HepG2 (cell line): ENCODE measurements around the gene SERPINF2. TPM values are rescaled to one million over a fixed set of nuclear protein-coding genes. Genes with fewer than 3 reads are reported as not detected.
A peak's percentile ranks its signal among the peaks of the same experiment; 100 is the strongest.

Source experiments
- CC2D1A ChIP-seq: sonication (generic); formaldehyde crosslinking; IDR thresholded peaks from 2 replicates; pipeline ENCODE4 v1.8.1; 2023; ENCODE audit warnings: mild to moderate bottlenecking, missing genetic modification reagents
- CHD4 ChIP-seq: fragments of 200-600 bp; sonication (generic); IDR thresholded peaks from 2 replicates; pipeline ENCODE4 v1.7.0; 2017; ENCODE audit warnings: mild to moderate bottlenecking, low read length, borderline replicate concordance
- CREB1 ChIP-seq, 2 experiments: fragments of 450-650 bp in 1 of 2; IDR thresholded peaks; 2 replicates each; pipeline ENCODE4 v1.6.1; 2016 to 2017; ENCODE audit warnings: control low read depth in 1 of 2, mild to moderate bottlenecking in 1 of 2, missing compliant biosample characterization in 1 of 2, missing genetic modification characterization in 1 of 2
- FOXC1 ChIP-seq: sonication (generic); formaldehyde crosslinking; IDR thresholded peaks from 2 replicates; pipeline ENCODE4 v1.8.0; 2022; ENCODE audit warnings: mild to moderate bottlenecking, missing genetic modification reagents, borderline replicate concordance
- FOXJ3 ChIP-seq: sonication (generic); formaldehyde crosslinking; IDR thresholded peaks from 2 replicates; pipeline ENCODE4 v1.4.0; 2020; ENCODE audit warnings: missing genetic modification reagents, mild to moderate bottlenecking, borderline replicate concordance
- GTF2F1 ChIP-seq: fragments of 150-350 bp; IDR thresholded peaks from 2 replicates; pipeline ENCODE4 v1.6.1; 2014; ENCODE audit warnings: low read length
- HHEX ChIP-seq: IDR thresholded peaks from 2 replicates; pipeline ENCODE4 v1.6.1; 2016; ENCODE audit warnings: control low read depth
- JUND ChIP-seq: sonication (generic); formaldehyde crosslinking; IDR thresholded peaks from 2 replicates; pipeline ENCODE4 v1.8.0; 2022; ENCODE audit warnings: mild to moderate bottlenecking, missing genetic modification reagents
- KDM3A ChIP-seq: IDR thresholded peaks from 2 replicates; pipeline ENCODE4 v1.6.1; 2018; ENCODE audit warnings: low read depth, missing compliant biosample characterization
- ZFYVE20 ChIP-seq: sonication (generic); formaldehyde crosslinking; IDR thresholded peaks from 2 replicates; pipeline ENCODE4 v1.8.0; 2023; ENCODE audit warnings: low read depth, mild to moderate bottlenecking, moderate library complexity, missing genetic modification reagents, borderline replicate concordance
- ZNF432 ChIP-seq: sonication (generic); formaldehyde crosslinking; IDR thresholded peaks from 2 replicates; pipeline ENCODE4 v1.5.0; 2020; ENCODE audit warnings: missing genetic modification reagents, mild to moderate bottlenecking, borderline replicate concordance
- ZNF776 ChIP-seq: sonication (generic); formaldehyde crosslinking; IDR thresholded peaks from 2 replicates; pipeline ENCODE4 v1.4.0; 2020; ENCODE audit warnings: mild to moderate bottlenecking, missing genetic modification reagents
- polyA plus RNA-seq, 8 experiments: library from polyadenylated mRNA; depleted of rRNA in 3 of 8; stranded (reverse) in 7 of 8; unstranded in 1 of 8; fragments of >200 nt; fragmentation: Illumina TruSeq in 4 of 8; extraction: Trizol in 4 of 8; gene quantifications; 2 replicates each; pipeline versions ENCODE4 v1.2.1 to v1.2.3, GENCODE V29; 2011 to 2016; ENCODE audit warnings: low read depth in 4 of 8, missing spikeins in 1 of 8, mixed read lengths in 1 of 8; ENCODE audit not compliant: insufficient read depth in 1 of 8
- total RNA-seq, 5 experiments: library from RNA; depleted of rRNA; stranded (reverse); fragments of >200 nt; fragmentation: Illumina TruSeq; extraction: Trizol; gene quantifications; 2 replicates each; pipeline ENCODE4 v1.2.3, GENCODE V29; 2016; ENCODE audit warnings: low read depth in 1 of 5
- TF ChIP-seq, protein P1 (sequence below): sonication (generic); formaldehyde crosslinking; IDR thresholded peaks from 2 replicates; pipeline ENCODE4 v1.4.0; 2020; ENCODE audit warnings: missing genetic modification reagents
- TF ChIP-seq, protein P2 (sequence below): sonication (generic); formaldehyde crosslinking; IDR thresholded peaks from 2 replicates; pipeline ENCODE4 v1.8.1; 2023; ENCODE audit warnings: mild to moderate bottlenecking, missing genetic modification reagents
- TF ChIP-seq, protein P3 (sequence below): IDR thresholded peaks from 2 replicates; pipeline ENCODE4 v1.6.1; 2018; ENCODE audit warnings: missing genetic modification reagents
- TF ChIP-seq, protein P4 (sequence below): sonication (generic); formaldehyde crosslinking; IDR thresholded peaks from 2 replicates; pipeline ENCODE4 v1.9.0; 2021; ENCODE audit warnings: missing genetic modification reagents, borderline replicate concordance

Gene SERPINF2
- total and polyA plus RNA-seq, 2 of the 13 experiments (the other 11 are each of a cell fraction or from before 2014, with no cell fraction given): 309 to 548 TPM

DNA sequence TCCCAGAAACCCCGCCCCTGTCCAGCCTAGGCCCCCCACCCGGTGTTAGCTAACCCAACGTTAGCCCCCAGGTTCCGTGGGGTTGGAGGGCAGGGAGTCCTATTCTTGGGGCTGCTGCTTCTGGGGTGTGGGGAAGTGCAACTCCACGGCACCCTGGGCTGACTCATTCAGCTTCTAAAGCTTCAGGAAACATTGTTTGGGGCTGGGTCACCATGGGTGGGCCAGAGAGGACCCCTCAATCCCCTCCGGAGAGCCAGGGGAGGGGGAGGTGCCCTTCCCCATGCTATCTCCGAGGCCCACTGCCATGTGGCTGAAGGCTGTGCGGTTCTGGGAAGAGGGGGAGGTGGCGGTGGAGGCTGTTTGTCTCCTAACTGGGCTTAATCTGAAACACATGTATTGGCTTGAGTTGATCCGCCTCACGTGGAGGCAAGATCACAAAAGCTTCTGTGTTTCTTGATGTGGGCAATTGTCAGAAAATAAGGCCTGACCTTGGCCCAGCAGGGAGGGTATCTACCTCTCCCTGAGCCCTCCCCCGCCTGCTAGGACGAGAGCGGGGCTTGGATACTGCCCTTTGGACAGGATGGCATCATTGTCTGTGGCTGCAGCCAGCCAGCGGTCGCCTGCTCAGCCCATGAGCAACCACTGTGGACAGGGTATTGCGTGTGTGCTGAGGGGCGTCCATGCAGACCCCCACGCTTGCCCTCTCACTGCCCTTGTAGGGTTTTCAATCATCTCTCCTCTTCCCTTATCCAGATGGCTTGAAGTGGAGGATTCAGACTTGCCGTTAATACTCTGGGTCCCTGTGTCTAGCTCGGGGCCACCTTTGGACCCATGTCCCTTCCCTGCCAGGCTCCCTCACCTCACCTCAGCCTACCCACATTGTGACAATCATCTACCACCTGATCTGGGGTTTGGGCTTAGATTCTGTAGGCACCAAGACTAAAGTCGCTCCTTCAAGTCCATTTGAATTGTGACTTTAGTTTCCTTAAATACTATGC, 20.5 kb downstream of the SERPINF2 start (continued):
- TF ChIP-seq, protein P1, sequence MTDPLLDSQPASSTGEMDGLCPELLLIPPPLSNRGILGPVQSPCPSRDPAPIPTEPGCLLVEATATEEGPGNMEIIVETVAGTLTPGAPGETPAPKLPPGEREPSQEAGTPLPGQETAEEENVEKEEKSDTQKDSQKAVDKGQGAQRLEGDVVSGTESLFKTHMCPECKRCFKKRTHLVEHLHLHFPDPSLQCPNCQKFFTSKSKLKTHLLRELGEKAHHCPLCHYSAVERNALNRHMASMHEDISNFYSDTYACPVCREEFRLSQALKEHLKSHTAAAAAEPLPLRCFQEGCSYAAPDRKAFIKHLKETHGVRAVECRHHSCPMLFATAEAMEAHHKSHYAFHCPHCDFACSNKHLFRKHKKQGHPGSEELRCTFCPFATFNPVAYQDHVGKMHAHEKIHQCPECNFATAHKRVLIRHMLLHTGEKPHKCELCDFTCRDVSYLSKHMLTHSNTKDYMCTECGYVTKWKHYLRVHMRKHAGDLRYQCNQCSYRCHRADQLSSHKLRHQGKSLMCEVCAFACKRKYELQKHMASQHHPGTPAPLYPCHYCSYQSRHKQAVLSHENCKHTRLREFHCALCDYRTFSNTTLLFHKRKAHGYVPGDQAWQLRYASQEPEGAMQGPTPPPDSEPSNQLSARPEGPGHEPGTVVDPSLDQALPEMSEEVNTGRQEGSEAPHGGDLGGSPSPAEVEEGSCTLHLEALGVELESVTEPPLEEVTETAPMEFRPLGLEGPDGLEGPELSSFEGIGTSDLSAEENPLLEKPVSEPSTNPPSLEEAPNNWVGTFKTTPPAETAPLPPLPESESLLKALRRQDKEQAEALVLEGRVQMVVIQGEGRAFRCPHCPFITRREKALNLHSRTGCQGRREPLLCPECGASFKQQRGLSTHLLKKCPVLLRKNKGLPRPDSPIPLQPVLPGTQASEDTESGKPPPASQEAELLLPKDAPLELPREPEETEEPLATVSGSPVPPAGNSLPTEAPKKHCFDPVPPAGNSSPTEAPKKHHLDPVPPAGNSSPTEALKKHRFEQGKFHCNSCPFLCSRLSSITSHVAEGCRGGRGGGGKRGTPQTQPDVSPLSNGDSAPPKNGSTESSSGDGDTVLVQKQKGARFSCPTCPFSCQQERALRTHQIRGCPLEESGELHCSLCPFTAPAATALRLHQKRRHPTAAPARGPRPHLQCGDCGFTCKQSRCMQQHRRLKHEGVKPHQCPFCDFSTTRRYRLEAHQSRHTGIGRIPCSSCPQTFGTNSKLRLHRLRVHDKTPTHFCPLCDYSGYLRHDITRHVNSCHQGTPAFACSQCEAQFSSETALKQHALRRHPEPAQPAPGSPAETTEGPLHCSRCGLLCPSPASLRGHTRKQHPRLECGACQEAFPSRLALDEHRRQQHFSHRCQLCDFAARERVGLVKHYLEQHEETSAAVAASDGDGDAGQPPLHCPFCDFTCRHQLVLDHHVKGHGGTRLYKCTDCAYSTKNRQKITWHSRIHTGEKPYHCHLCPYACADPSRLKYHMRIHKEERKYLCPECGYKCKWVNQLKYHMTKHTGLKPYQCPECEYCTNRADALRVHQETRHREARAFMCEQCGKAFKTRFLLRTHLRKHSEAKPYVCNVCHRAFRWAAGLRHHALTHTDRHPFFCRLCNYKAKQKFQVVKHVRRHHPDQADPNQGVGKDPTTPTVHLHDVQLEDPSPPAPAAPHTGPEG (CRISPR knock-in tag): peak; percentile 88
- TF ChIP-seq ZNF432 (CRISPR knock-in tag) (no peak), FOXC1 (CRISPR knock-in tag) (peak; percentile 58; the same call in 1 of the 2 replicates), FOXJ3 (CRISPR knock-in tag) (peak; percentile 49), KDM3A (CRISPR knock-in tag) (peak; percentile 80; the same call in 1 of the 2 replicates), HHEX (peak; percentile 39; the same call in 1 of the 2 replicates), CREB1 (IDR thresholded peaks at IDR 0.05) (no peak), CREB1 (CRISPR knock-in tag; IDR thresholded peaks at IDR 0.05) (0 out of 2 replicates have a peak, but pooled peaks have one; percentile 10), GTF2F1 (0 out of 2 replicates have a peak, but pooled peaks have one; percentile 36), JUND (CRISPR knock-in tag) (peak; percentile 72; the same call in 1 of the 2 replicates), CHD4 (no peak), CC2D1A (CRISPR knock-in tag) (0 out of 2 replicates have a peak, but pooled peaks have one; percentile 37), ZFYVE20 (no peak), ZNF776 (CRISPR knock-in tag) (0 out of 2 replicates have a peak, but pooled peaks have one; percentile 9)
- TF ChIP-seq, protein P2, sequence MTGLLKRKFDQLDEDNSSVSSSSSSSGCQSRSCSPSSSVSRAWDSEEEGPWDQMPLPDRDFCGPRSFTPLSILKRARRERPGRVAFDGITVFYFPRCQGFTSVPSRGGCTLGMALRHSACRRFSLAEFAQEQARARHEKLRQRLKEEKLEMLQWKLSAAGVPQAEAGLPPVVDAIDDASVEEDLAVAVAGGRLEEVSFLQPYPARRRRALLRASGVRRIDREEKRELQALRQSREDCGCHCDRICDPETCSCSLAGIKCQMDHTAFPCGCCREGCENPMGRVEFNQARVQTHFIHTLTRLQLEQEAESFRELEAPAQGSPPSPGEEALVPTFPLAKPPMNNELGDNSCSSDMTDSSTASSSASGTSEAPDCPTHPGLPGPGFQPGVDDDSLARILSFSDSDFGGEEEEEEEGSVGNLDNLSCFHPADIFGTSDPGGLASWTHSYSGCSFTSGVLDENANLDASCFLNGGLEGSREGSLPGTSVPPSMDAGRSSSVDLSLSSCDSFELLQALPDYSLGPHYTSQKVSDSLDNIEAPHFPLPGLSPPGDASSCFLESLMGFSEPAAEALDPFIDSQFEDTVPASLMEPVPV (CRISPR knock-in tag): no peak; the same call in none of the 2 replicates
- TF ChIP-seq, protein P3, sequence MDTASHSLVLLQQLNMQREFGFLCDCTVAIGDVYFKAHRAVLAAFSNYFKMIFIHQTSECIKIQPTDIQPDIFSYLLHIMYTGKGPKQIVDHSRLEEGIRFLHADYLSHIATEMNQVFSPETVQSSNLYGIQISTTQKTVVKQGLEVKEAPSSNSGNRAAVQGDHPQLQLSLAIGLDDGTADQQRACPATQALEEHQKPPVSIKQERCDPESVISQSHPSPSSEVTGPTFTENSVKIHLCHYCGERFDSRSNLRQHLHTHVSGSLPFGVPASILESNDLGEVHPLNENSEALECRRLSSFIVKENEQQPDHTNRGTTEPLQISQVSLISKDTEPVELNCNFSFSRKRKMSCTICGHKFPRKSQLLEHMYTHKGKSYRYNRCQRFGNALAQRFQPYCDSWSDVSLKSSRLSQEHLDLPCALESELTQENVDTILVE: peak; percentile 61; the same call in 1 of the 2 replicates
- TF ChIP-seq, protein P4, sequence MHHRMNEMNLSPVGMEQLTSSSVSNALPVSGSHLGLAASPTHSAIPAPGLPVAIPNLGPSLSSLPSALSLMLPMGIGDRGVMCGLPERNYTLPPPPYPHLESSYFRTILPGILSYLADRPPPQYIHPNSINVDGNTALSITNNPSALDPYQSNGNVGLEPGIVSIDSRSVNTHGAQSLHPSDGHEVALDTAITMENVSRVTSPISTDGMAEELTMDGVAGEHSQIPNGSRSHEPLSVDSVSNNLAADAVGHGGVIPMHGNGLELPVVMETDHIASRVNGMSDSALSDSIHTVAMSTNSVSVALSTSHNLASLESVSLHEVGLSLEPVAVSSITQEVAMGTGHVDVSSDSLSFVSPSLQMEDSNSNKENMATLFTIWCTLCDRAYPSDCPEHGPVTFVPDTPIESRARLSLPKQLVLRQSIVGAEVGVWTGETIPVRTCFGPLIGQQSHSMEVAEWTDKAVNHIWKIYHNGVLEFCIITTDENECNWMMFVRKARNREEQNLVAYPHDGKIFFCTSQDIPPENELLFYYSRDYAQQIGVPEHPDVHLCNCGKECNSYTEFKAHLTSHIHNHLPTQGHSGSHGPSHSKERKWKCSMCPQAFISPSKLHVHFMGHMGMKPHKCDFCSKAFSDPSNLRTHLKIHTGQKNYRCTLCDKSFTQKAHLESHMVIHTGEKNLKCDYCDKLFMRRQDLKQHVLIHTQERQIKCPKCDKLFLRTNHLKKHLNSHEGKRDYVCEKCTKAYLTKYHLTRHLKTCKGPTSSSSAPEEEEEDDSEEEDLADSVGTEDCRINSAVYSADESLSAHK (CRISPR knock-in tag): 0 out of 2 replicates have a peak, but pooled peaks have one; percentile 44
